A549 (cell line): ENCODE data around the gene LSM3. TPM values are rescaled to one million over a fixed set of nuclear protein-coding genes. Genes with fewer than 3 reads are reported as not detected.

Experiments
- ATAC-seq, 2 experiments: fragments of 200-7000 bp in 1 of 2; fragments of >200 bp in 1 of 2; cut with Nextera tagmentation in 1 of 2; cut with Tn5 transposase in 1 of 2; 3 replicates each; pipeline versions ENCODE4 v1.8.0 to v1.9.1; 2018 to 2020; ENCODE audit warnings: mild to moderate bottlenecking in 1 of 2, moderate library complexity in 1 of 2
- CTCF ChIA-PET: fragments of 300-600 bp; sonication (Branson Sonifier 250); formaldehyde crosslinking; extraction: SDS; loops from one replicate; lab custom pipeline; 2021; ENCODE audit warnings: antibody characterized with exemption, inconsistent platforms; lab: Yijun Ruan, JAX
- POLR2A ChIA-PET: fragments of 350-600 bp; formaldehyde crosslinking; extraction: SDS; loops from one replicate; lab custom pipeline; 2021; ENCODE audit warnings: antibody characterized with exemption, inconsistent platforms; lab: Yijun Ruan, JAX
- DNase-seq, 2 experiments: peaks; one replicate each; pipeline versions ENCODE4 v3.0.0 to v3.0.0-alpha.2; 2011 to 2016; ENCODE audit warnings: low read depth in 1 of 2, low spot score in 1 of 2
- FAIRE-seq: peaks from 2 replicates; lab custom pipeline; 2011; peaks lifted over from hg19 to GRCh38; lab: Jason Lieb, UNC
- H3K27ac ChIP-seq, 2 experiments: fragments of >200 bp; sonication (Bioruptor Twin); formaldehyde crosslinking; 3 replicates each; pipeline ENCODE4 v1.5.1; 2016 to 2017
- H3K4me1 ChIP-seq: fragments of >200 bp; sonication (Bioruptor Twin); formaldehyde crosslinking; 3 replicates; pipeline ENCODE4 v1.6.1; 2016
- H3K4me2 ChIP-seq: fragments of >200 bp; sonication (Bioruptor Twin); formaldehyde crosslinking; 3 replicates; pipeline ENCODE4 v1.6.1; 2016
- H3K4me3 ChIP-seq: fragments of >200 bp; sonication (Bioruptor Twin); formaldehyde crosslinking; 3 replicates; pipeline ENCODE4 v1.5.1; 2016
- H3K9me3 ChIP-seq: fragments of >200 bp; sonication (Bioruptor Twin); formaldehyde crosslinking; 3 replicates; pipeline ENCODE4 v1.6.1; 2016
- ATOH8 ChIP-seq: fragments of 250-450 bp; sonication (Bioruptor Pico); IDR thresholded peaks from 2 replicates; pipeline ENCODE4 v1.5.0; 2020; ENCODE audit warnings: low read depth, mild to moderate bottlenecking, moderate library complexity
- BCL3 ChIP-seq: fragments of >200 bp; sonication (Bioruptor Twin); formaldehyde crosslinking; IDR thresholded peaks from 3 replicates; pipeline ENCODE4 v1.6.1; 2016
- CEBPB ChIP-seq, 2 experiments: fragments of >200 bp in 1 of 2; sonication (Bioruptor Twin) in 1 of 2; formaldehyde crosslinking in 1 of 2; IDR thresholded peaks; 2 replicates each; pipeline ENCODE4 v1.6.1; 2012 to 2016
- CHD2 ChIP-seq: fragments of 150-350 bp; IDR thresholded peaks from 2 replicates; pipeline ENCODE4 v1.6.1; 2014; ENCODE audit warnings: low read length; ENCODE audit not compliant: partially characterized antibody
- CTCF ChIP-seq: fragments of >200 bp; sonication (Bioruptor Twin); formaldehyde crosslinking; IDR thresholded peaks from 3 replicates; pipeline ENCODE4 v1.5.1; 2016
- E2F6 ChIP-seq: IDR thresholded peaks from 2 replicates; pipeline ENCODE4 v1.6.1; 2012; ENCODE audit warnings: low read depth, borderline replicate concordance
- EHF ChIP-seq: fragments of 250-450 bp; sonication (Bioruptor Pico); IDR thresholded peaks from 2 replicates; pipeline ENCODE4 v1.5.0; 2020; ENCODE audit warnings: mild to moderate bottlenecking
- EP300 ChIP-seq, 2 experiments: fragments of >200 bp; sonication (Bioruptor Twin); formaldehyde crosslinking; IDR thresholded peaks; 2 replicates in 1 of 2; 3 replicates in 1 of 2; pipeline ENCODE4 v1.6.1; 2016 to 2017
- ESRRA ChIP-seq: fragments of 150-350 bp; IDR thresholded peaks from 2 replicates; pipeline ENCODE4 v1.6.1; 2014; ENCODE audit warnings: mild to moderate bottlenecking, low read length, borderline replicate concordance
- FOSL2 ChIP-seq, 2 experiments: fragments of 450-650 bp in 1 of 2; fragments of >200 bp in 1 of 2; sonication (Bioruptor Twin) in 1 of 2; formaldehyde crosslinking; IDR thresholded peaks; 2 replicates each; pipeline versions ENCODE4 v1.5.0 to v1.6.1; 2016 to 2020; ENCODE audit warnings: mild to moderate bottlenecking in 1 of 2, moderate library complexity in 1 of 2
- HDAC2 ChIP-seq: fragments of 200-600 bp; sonication (generic); IDR thresholded peaks from 2 replicates; pipeline ENCODE4 v1.6.1; 2016
- HOXA7 ChIP-seq: fragments of 250-450 bp; sonication (Bioruptor Pico); IDR thresholded peaks from 2 replicates; pipeline ENCODE4 v1.5.0; 2020; ENCODE audit warnings: mild to moderate bottlenecking, moderate library complexity
- KDM5A ChIP-seq: fragments of 200-600 bp; sonication (generic); IDR thresholded peaks from 2 replicates; pipeline ENCODE4 v1.6.1; 2016; ENCODE audit warnings: antibody characterized with exemption, mild to moderate bottlenecking
- MAX ChIP-seq: IDR thresholded peaks from 2 replicates; pipeline ENCODE4 v1.6.1; 2012
- MAZ ChIP-seq: fragments of 150-350 bp; IDR thresholded peaks from 2 replicates; pipeline ENCODE4 v1.6.1; 2014; ENCODE audit warnings: antibody characterized with exemption, low read depth, low read length, borderline replicate concordance
- MYC ChIP-seq: IDR thresholded peaks from 2 replicates; pipeline ENCODE4 v1.6.1; 2012; ENCODE audit warnings: mild to moderate bottlenecking, inconsistent platforms, low read length, improper control_type of control experiment, borderline replicate concordance
- NFE2L2 ChIP-seq: fragments of 150-350 bp; conservative IDR thresholded peaks from 2 replicates; pipeline ENCODE4 v1.6.1; 2014; ENCODE audit warnings: low read length
- NR3C1 ChIP-seq: fragments of >200 bp; sonication (Bioruptor Twin); formaldehyde crosslinking; IDR thresholded peaks from 3 replicates; pipeline ENCODE4 v1.6.1; 2017
- POLR2AphosphoS2 ChIP-seq: conservative IDR thresholded peaks from 2 replicates; pipeline ENCODE4 v1.6.1; 2012; ENCODE audit warnings: low read length, improper control_type of control experiment, inconsistent platforms
- RCOR1 ChIP-seq: fragments of 150-350 bp; IDR thresholded peaks from 2 replicates; pipeline ENCODE4 v1.6.1; 2014; ENCODE audit warnings: antibody characterized with exemption, low read length, low read depth
- RFX5 ChIP-seq: fragments of 450-650 bp; IDR thresholded peaks from 2 replicates; pipeline ENCODE4 v1.7.1; 2014; ENCODE audit warnings: antibody characterized with exemption, mild to moderate bottlenecking, moderate library complexity
- RNF2 ChIP-seq: fragments of 200-600 bp; sonication (generic); IDR thresholded peaks from 2 replicates; pipeline ENCODE4 v1.6.1; 2016; ENCODE audit warnings: low read depth, mild to moderate bottlenecking, antibody characterized with exemption, moderate library complexity, borderline replicate concordance
- USF2 ChIP-seq: fragments of 450-650 bp; IDR thresholded peaks from 2 replicates; pipeline ENCODE4 v1.6.1; 2014; ENCODE audit warnings: antibody characterized with exemption
- WGBS: methylation state at CpG from one replicate; pipeline ENCODE4 v1.1.6; 2017; ENCODE audit errors: missing lambda C conversion rate; 5-methylcytosine and 5-hydroxymethylcytosine counted together
- polyA plus RNA-seq, 4 experiments: library from polyadenylated mRNA; depleted of rRNA in 3 of 4; stranded (reverse); fragments of >200 nt; fragmentation: RNase III in 1 of 4; extraction: RNeasy Plus Mini Kit Qiagen cat#74134 plus additional on column Dnase treatment in 1 of 4; gene quantifications; 2 replicates in 3 of 4; 3 replicates in 1 of 4; pipeline ENCODE4 v1.2.3, GENCODE V29; 2011 to 2017

The LSM3 gene
- polyA plus RNA-seq, 2 of the 4 experiments (the other 2 are of a cell fraction) = 23.9 to 32.0 TPM

GRCh38 chr3:14147066-14147435 is 31.6 kb upstream of the LSM3 start (continued):
- no peak for TF ChIP-seq BCL3
- no peak for TF ChIP-seq MAZ
- TF ChIP-seq NR3C1 = no peak
- TF ChIP-seq USF2 = no peak
- no peak for TF ChIP-seq CHD2
- no peak for TF ChIP-seq NFE2L2

GRCh38 chr3:14147617-14148016 is 31.0 kb upstream of the LSM3 start:
- no peak for DNase-seq
- TF ChIP-seq KDM5A (no peak), ATOH8 (no peak), RNF2 (no peak), RCOR1 (no peak), RFX5 (no peak), POLR2AphosphoS2 (no peak), HOXA7 (CRISPR knock-in tag) (no peak), CEBPB (IDR thresholded peaks at IDR 0.05) (no peak), EP300 (IDR thresholded peaks at IDR 0.05) (no peak), FOSL2 (IDR thresholded peaks at IDR 0.05) (no peak), FOSL2 (CRISPR knock-in tag; IDR thresholded peaks at IDR 0.05) (no peak), E2F6 (no peak), HDAC2 (no peak), BCL3 (no peak)
- TF ChIP-seq, all 56 proteins: peak for 0

GRCh38 chr3:14148041-14148985 is 30.3 kb upstream of the LSM3 start:
- no peak for TF ChIP-seq EHF
- no peak for TF ChIP-seq CEBPB (IDR thresholded peaks at IDR 0.05)
- TF ChIP-seq CTCF = no peak
- TF ChIP-seq ESRRA = no peak
- no peak for TF ChIP-seq MAX
- TF ChIP-seq MYC = no peak
- ChIA-PET CTCF (interaction anchor here (1.0 to 2.9 kb wide), 3 partner anchors 23 to 55 kb away, joined by 3 to 10 read pairs (median 5); no protein-coding TSS in a partner anchor), POLR2A (interaction anchor here (1.7 kb wide), 1 partner anchor 31 kb away, joined by 4 read pairs; the partner anchor contains the start of gene LSM3)
- Histone ChIP-seq H3K4me3 (no peak overlapping the region), H3K27ac (no peak overlapping the region), H3K9me3 (no peaks in the 10 kb centered on the region), H3K4me1 (peaks cover 25% of the 10 kb centered on the region), H3K4me2 (no peak overlapping the region)
- FAIRE-seq = no peak
- DNase-seq = no peak
- no peak for ATAC-seq
- WGBS = 95% methylated on average over 25 of the region's 28 CpGs

More at GRCh38 chr3:14147617-14148016, 31.0 kb upstream of the LSM3 start:
- H3K9me3 ChIP-seq = no peaks in the 10 kb centered on the region
- peaks cover 31% of the 10 kb centered on the region for H3K4me1 ChIP-seq
- no peak for FAIRE-seq
- no peak overlapping the region for H3K4me3 ChIP-seq
- WGBS = 90% methylated on average over 12 of the region's 12 CpGs
- ChIA-PET POLR2A (interaction anchor here (1.7 kb wide), 1 partner anchor 31 kb away, joined by 4 read pairs; the partner anchor contains the start of gene LSM3), CTCF (interaction anchor here (2.9 kb wide), 1 partner anchor 28 kb away, joined by 10 read pairs; no protein-coding TSS in a partner anchor)
- H3K27ac ChIP-seq = no peak overlapping the region
- no peak for ATAC-seq
- no peak overlapping the region for H3K4me2 ChIP-seq
